HFFc6 (cell line): Measurements from ENCODE around the gene GLO1. TPM values are rescaled to one million over a fixed set of nuclear protein-coding genes. Genes with fewer than 3 reads are reported as not detected.

Experiments
- DNase-seq: peaks from one replicate; pipeline ENCODE4 v3.0.0-alpha.2; 2018
- H3K27ac Mint-ChIP-seq: 2 replicates; pipeline ENCODE4 v1.8.0; 2020; ENCODE audit warnings: mild to moderate bottlenecking, mixed read lengths
- H3K27me3 Mint-ChIP-seq: 2 replicates; pipeline ENCODE4 v1.8.0; 2021; ENCODE audit warnings: mild to moderate bottlenecking, moderate library complexity, mixed read lengths; ENCODE audit not compliant: insufficient read depth
- H3K36me3 Mint-ChIP-seq: 2 replicates; pipeline ENCODE4 v1.8.0; 2021; ENCODE audit warnings: low read depth, mixed read lengths
- H3K4me1 Mint-ChIP-seq: 2 replicates; pipeline ENCODE4 v1.8.0; 2020; ENCODE audit warnings: low read depth, mixed read lengths
- H3K4me3 Mint-ChIP-seq: 2 replicates; pipeline ENCODE4 v1.8.0; 2020; ENCODE audit warnings: mild to moderate bottlenecking, moderate library complexity, mixed read lengths
- H3K9me3 Mint-ChIP-seq: 2 replicates; pipeline ENCODE4 v1.8.0; 2020; ENCODE audit warnings: mild to moderate bottlenecking, mixed read lengths
- total RNA-seq, 6 experiments: library from RNA; stranded (reverse); fragmentation: NEBNext Ultra II Directional; extraction: Animal tissue kit (Norgen Biotek cat#: 25700); gene quantifications; 2 replicates in 1 of 6; 3 replicates in 5 of 6; pipeline ENCODE4 v1.2.3, GENCODE V29; 2021
- TF ChIP-seq, protein P1 (sequence below): fragments of 200-600 bp; sonication (generic); IDR thresholded peaks from 2 replicates; pipeline ENCODE4 v1.5.0; 2021; ENCODE audit warnings: antibody characterized with exemption, mild to moderate bottlenecking

The GLO1 gene
- total RNA-seq, 6 experiments from 2014 or later = 89.2 to 113 (median 99.2) TPM

DNA sequence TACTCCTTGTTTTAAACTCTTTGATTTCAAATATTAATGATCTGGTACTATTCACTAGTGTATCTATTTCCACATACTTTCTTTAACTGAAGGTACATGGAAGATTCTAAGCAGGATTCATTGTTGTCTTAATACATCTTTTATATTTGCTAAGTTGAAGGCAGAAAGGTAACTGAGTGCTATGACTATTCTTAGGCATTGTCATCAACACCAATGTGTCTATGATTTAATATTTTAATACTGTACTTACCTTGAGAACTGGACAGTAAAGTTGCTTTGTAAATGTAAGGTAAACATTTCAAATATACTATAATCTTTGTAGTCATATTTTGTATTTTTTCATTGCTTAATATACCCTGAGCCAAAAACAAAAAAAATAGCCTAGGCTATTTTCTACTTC lies 54.3 kb downstream of the GLO1 start:
- DNase-seq = no peak
- Mint-ChIP-seq H3K9me3 (no peaks in the 10 kb centered on the region), H3K36me3 (no peaks in the 10 kb centered on the region), H3K27ac (no peak overlapping the region), H3K4me1 (peaks cover 16% of the 10 kb centered on the region), H3K4me3 (no peak overlapping the region), H3K27me3 (0 out of 2 replicates have a peak, but pooled peaks cover under 1% of the 10 kb centered on the region)
- TF ChIP-seq, protein P1, sequence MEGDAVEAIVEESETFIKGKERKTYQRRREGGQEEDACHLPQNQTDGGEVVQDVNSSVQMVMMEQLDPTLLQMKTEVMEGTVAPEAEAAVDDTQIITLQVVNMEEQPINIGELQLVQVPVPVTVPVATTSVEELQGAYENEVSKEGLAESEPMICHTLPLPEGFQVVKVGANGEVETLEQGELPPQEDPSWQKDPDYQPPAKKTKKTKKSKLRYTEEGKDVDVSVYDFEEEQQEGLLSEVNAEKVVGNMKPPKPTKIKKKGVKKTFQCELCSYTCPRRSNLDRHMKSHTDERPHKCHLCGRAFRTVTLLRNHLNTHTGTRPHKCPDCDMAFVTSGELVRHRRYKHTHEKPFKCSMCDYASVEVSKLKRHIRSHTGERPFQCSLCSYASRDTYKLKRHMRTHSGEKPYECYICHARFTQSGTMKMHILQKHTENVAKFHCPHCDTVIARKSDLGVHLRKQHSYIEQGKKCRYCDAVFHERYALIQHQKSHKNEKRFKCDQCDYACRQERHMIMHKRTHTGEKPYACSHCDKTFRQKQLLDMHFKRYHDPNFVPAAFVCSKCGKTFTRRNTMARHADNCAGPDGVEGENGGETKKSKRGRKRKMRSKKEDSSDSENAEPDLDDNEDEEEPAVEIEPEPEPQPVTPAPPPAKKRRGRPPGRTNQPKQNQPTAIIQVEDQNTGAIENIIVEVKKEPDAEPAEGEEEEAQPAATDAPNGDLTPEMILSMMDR = no peak

DNA sequence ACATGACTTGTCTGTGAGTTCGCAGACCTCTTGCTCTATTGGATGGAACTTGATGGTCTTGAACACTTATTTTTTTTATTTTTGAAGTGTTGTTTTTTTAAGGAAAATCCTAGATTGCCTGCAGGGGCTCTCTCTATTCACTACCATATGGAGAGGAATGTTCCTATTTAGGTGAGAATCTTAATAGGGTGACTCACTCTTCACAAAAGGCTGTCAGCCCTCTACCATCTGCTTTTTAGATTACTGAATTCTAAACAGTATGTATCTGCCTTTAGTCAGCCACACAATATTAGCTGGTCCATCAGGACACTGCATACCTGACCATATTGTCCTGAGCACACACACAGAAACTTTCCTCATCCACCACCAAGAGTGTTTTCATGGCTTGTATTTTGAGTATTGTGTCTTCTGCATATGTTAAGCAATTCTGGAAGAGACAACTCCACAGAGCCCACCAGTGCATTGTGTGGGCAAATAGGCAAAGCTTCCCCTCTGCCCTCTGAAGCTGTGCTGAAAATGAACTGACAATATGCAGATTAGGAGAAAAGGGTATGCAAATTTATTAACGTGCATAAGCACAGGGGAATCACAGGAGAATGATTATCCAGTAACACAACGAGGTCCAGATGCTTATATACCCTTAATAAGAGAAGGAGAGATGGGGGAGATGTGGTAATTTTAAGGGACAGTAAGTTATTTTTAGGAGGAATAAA lies 56.6 kb downstream of the GLO1 start:
- H3K27me3 Mint-ChIP-seq = no peaks in the 10 kb centered on the region
- H3K27ac Mint-ChIP-seq = no peak overlapping the region
- TF ChIP-seq, protein P1 = no peak
- no peak overlapping the region for H3K4me3 Mint-ChIP-seq
- peaks cover 14% of the 10 kb centered on the region for H3K4me1 Mint-ChIP-seq
- no peaks in the 10 kb centered on the region for H3K36me3 Mint-ChIP-seq
- peak; percentile 16 for DNase-seq
- no peaks in the 10 kb centered on the region for H3K9me3 Mint-ChIP-seq

DNA sequence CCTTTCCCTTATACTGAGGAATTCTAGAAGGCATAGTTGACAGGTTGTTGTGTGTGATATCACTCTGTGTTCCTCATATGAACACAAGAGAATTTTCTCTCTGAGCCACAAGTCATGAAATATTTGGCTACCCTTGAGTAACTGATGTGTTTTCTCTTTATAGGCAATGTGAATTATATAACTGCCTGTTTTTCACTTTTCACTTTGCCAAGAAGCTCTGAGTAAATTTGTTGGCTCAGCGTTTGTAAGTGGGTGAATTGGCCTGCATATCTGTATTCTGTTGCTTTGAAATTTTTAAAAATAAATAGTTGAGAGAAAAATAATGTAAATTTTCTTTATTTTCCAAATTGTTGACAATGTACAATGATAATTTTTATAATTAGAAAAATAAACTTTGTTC lies 58.0 kb downstream of the GLO1 start:
- no peak overlapping the region for H3K4me3 Mint-ChIP-seq
- no peak for DNase-seq
- no peaks in the 10 kb centered on the region for H3K36me3 Mint-ChIP-seq
- H3K9me3 Mint-ChIP-seq = no peaks in the 10 kb centered on the region
- H3K27me3 Mint-ChIP-seq = no peaks in the 10 kb centered on the region
- TF ChIP-seq, protein P1 = no peak
- H3K4me1 Mint-ChIP-seq = peaks cover 13% of the 10 kb centered on the region
- no peak overlapping the region for H3K27ac Mint-ChIP-seq

DNA sequence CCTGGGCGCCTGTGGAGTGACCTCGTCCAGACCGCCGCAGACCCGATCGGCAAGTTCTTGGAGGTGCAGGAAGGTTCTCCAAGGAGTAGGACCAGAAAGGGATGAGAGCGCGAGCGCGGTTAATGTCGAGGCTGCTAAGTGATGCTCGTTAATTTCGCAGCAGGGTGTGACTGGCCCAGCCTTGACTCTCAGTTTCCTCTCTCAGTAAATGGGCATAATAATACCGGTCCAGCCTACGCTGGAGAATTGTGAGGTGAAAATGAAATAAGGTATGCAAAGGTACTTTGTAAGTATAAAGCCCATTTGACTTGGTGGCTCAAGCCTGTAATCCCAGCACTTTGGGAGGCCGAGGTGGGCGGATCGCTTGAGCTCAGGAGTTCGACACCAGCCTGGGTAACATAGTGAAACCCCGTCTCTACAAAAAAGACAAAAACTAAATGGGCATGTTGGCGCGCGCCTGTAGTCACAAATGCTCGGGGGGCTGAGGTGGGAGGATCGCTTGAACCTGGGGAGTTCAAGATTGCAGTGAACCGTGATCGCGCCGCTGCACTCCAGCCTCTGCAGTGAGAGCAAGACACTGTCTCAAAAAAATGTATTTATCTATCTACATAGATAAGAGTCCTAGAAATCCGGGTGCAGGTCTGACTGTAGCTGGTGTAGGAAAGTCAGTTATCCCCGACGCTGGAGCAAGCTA lies 62.6 kb downstream of the GLO1 start:
- peaks cover 15% of the 10 kb centered on the region for H3K4me1 Mint-ChIP-seq
- TF ChIP-seq, protein P1 = no peak
- peak overlapping the region; percentile 91 for H3K4me3 Mint-ChIP-seq
- H3K27ac Mint-ChIP-seq = peak overlapping the region; percentile 87
- no peak for DNase-seq
- no peaks in the 10 kb centered on the region for H3K36me3 Mint-ChIP-seq
- no peaks in the 10 kb centered on the region for H3K9me3 Mint-ChIP-seq
- no peaks in the 10 kb centered on the region; the same call in 1 of the 2 replicates for H3K27me3 Mint-ChIP-seq

DNA sequence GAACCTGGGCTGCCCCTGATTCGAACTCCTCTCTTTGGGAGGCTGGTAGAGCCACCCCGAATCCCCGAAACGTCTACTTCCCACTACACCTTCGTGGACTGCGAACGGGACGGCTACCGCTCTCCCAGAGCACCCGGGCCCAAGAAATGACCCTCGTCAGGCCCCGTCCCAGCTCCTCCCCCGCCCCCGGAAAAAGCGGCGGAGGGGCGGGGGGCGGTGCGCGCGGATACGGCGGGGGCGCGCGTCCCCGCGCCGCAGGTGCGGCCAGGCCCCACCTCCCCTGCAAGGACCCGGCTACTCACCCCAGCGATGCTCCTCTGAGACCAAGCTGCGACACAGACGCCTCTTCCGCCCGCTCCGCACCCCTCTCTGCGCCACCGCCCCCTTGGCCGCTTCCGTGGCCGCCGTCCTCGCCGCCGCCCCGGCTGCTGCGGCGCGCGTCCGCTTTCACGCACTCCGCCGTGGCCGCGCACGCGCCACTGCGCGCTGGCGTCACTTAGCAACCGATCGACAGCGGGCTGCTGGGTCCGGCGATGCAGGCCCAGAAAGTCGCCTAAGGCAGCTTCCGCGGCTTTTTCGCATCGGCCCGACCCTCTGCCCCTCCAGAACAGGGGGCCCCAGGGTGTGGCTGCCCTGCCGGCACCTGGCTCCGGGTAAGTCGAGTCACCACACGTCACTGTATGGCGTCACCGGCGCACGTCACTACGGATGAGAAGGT lies 63.3 kb downstream of the GLO1 start, which contains the start of gene BTBD9:
Gene BTBD9, minus strand, starts transcription at position 432 of the 718 bp plus-strand sequence.
- Mint-ChIP-seq H3K36me3 (no peaks in the 10 kb centered on the region), H3K9me3 (no peaks in the 10 kb centered on the region), H3K4me1 (peaks cover 17% of the 10 kb centered on the region), H3K27me3 (no peaks in the 10 kb centered on the region; the same call in 1 of the 2 replicates), H3K4me3 (peak within 1 kb of the TSS; percentile 91), H3K27ac (peak within 1 kb of the TSS; percentile 87)
- peak; percentile 62 for DNase-seq
- TF ChIP-seq, protein P1 = no peak
